ENCODE data around the gene MYO16.

MYO16 gene

GRCh38 chr13:108940121-108940520 lies 310.7 kb downstream of the MYO16 start:
- no peaks in the 10 kb centered on the region for H3K27me3 ChIP-seq (ENCODE audit: low read length)
- H3K9me2 ChIP-seq (replicated peaks; ENCODE audit: insufficient read depth, low read length) = no peaks in the 10 kb centered on the region
- H3F3A ChIP-seq (ENCODE audit: insufficient read depth) = no peaks in the 10 kb centered on the region
- no peak overlapping the region for H3K4me3 ChIP-seq (ENCODE audit: insufficient read depth, low read length, poor library complexity, severe bottlenecking)
- no peak overlapping the region for H3K9ac ChIP-seq (ENCODE audit: low read length)
- no peak overlapping the region for H2AFZ ChIP-seq (ENCODE audit: low read depth, low read length, severe bottlenecking)
- no peaks in the 10 kb centered on the region for H3K36me3 ChIP-seq (ENCODE audit: low read length)
- no peak overlapping the region for H3K27ac ChIP-seq (ENCODE audit: low read depth, low read length)
- H4K20me1 ChIP-seq (ENCODE audit: low read depth, low read length) = no peaks in the 10 kb centered on the region
- no peaks in the 10 kb centered on the region for H3K9me3 ChIP-seq (ENCODE audit: insufficient read depth, low read length)
- TF ChIP-seq EZH2phosphoT487 (conservative IDR thresholded peaks at IDR 0.05; ENCODE audit: low read length) = no peak
- TF ChIP-seq CTCF (IDR thresholded peaks at IDR 0.05; ENCODE audit: insufficient read depth, low read length, poor library complexity, severe bottlenecking) = no peak
- H3K4me2 ChIP-seq (ENCODE audit: low read depth, low read length, poor library complexity, severe bottlenecking) = no peak overlapping the region
- H3K79me2 ChIP-seq (ENCODE audit: insufficient read depth, low read length) = no peaks in the 10 kb centered on the region

GRCh38 chr13:108943842-108944241 lies 314.4 kb downstream of the MYO16 start:
- H2AFZ ChIP-seq (ENCODE audit: low read depth, low read length, severe bottlenecking) = no peak overlapping the region
- no peaks in the 10 kb centered on the region for H3K27me3 ChIP-seq (ENCODE audit: low read length)
- H3K36me3 ChIP-seq (ENCODE audit: low read length) = no peaks in the 10 kb centered on the region
- H4K20me1 ChIP-seq (ENCODE audit: low read depth, low read length) = no peaks in the 10 kb centered on the region
- no peak overlapping the region for H3K4me2 ChIP-seq (ENCODE audit: low read depth, low read length, poor library complexity, severe bottlenecking)
- H3F3A ChIP-seq (ENCODE audit: insufficient read depth) = no peaks in the 10 kb centered on the region
- TF ChIP-seq CTCF (IDR thresholded peaks at IDR 0.05; ENCODE audit: insufficient read depth, low read length, poor library complexity, severe bottlenecking) = no peak
- no peak for TF ChIP-seq EZH2phosphoT487 (conservative IDR thresholded peaks at IDR 0.05; ENCODE audit: low read length)
- H3K9ac ChIP-seq (ENCODE audit: low read length) = no peak overlapping the region
- no peaks in the 10 kb centered on the region for H3K9me2 ChIP-seq (replicated peaks; ENCODE audit: insufficient read depth, low read length)
- no peak overlapping the region for H3K27ac ChIP-seq (ENCODE audit: low read depth, low read length)
- H3K79me2 ChIP-seq (ENCODE audit: insufficient read depth, low read length) = no peaks in the 10 kb centered on the region
- H3K9me3 ChIP-seq (ENCODE audit: insufficient read depth, low read length) = no peaks in the 10 kb centered on the region
- H3K4me3 ChIP-seq (ENCODE audit: insufficient read depth, low read length, poor library complexity, severe bottlenecking) = no peak overlapping the region

GRCh38 chr13:108944760-108945159 lies 315.3 kb downstream of the MYO16 start:
- no peak overlapping the region for H3K4me3 ChIP-seq (ENCODE audit: insufficient read depth, low read length, poor library complexity, severe bottlenecking)
- H3K4me2 ChIP-seq (ENCODE audit: low read depth, low read length, poor library complexity, severe bottlenecking) = no peak overlapping the region
- H3K36me3 ChIP-seq (ENCODE audit: low read length) = no peaks in the 10 kb centered on the region
- H3K9me3 ChIP-seq (ENCODE audit: insufficient read depth, low read length) = no peaks in the 10 kb centered on the region
- H2AFZ ChIP-seq (ENCODE audit: low read depth, low read length, severe bottlenecking) = no peak overlapping the region
- H3F3A ChIP-seq (ENCODE audit: insufficient read depth) = no peaks in the 10 kb centered on the region
- H3K27ac ChIP-seq (ENCODE audit: low read depth, low read length) = no peak overlapping the region
- no peaks in the 10 kb centered on the region for H3K27me3 ChIP-seq (ENCODE audit: low read length)
- H3K79me2 ChIP-seq (ENCODE audit: insufficient read depth, low read length) = no peaks in the 10 kb centered on the region
- no peak overlapping the region for H3K9ac ChIP-seq (ENCODE audit: low read length)
- H3K9me2 ChIP-seq (replicated peaks; ENCODE audit: insufficient read depth, low read length) = no peaks in the 10 kb centered on the region
- H4K20me1 ChIP-seq (ENCODE audit: low read depth, low read length) = no peaks in the 10 kb centered on the region
- TF ChIP-seq EZH2phosphoT487 (conservative IDR thresholded peaks at IDR 0.05; ENCODE audit: low read length) (no peak), CTCF (IDR thresholded peaks at IDR 0.05; ENCODE audit: insufficient read depth, low read length, poor library complexity, severe bottlenecking) (no peak)
